Natural killer cell (primary cell): Measurements from ENCODE around the gene OTUD3. TPM values are rescaled to one million over a fixed set of nuclear protein-coding genes. Genes with fewer than 3 reads are reported as not detected.

Experiments used
- ATAC-seq, 3 donors: fragments of 150-1000 bp in 2 of 3; fragments of 200-7000 bp in 1 of 3; cut with Tn5 transposase; 1 replicate in 1 of 3; 2 replicates in 2 of 3; pipeline ENCODE4 v1.10.0; 2021; ENCODE audit warnings: mild to moderate bottlenecking in 2 of 3, moderate library complexity in 2 of 3
- DNase-seq, 2 donors: peaks; one replicate each; pipeline versions ENCODE4 v3.0.0 to v3.0.0-alpha.2; 2013 to 2021; ENCODE audit warnings: mixed read lengths in 1 of 2
- H3K27ac ChIP-seq: one replicate; pipeline ENCODE4 v1.5.1; 2013; ENCODE audit warnings: mild to moderate bottlenecking, low read length
- H3K27me3 ChIP-seq: one replicate; pipeline ENCODE4 v1.6.1; 2013; ENCODE audit warnings: low read length; ENCODE audit not compliant: control insufficient read depth, insufficient read depth
- H3K36me3 ChIP-seq: one replicate; pipeline ENCODE4 v1.6.1; 2013; ENCODE audit warnings: low read length; ENCODE audit not compliant: control insufficient read depth, insufficient read depth
- H3K4me1 ChIP-seq: one replicate; pipeline ENCODE4 v1.6.1; 2013; ENCODE audit warnings: low read length; ENCODE audit not compliant: control insufficient read depth, insufficient read depth
- H3K4me3 ChIP-seq: one replicate; pipeline ENCODE4 v1.5.1; 2013; ENCODE audit warnings: low read length
- H3K9me3 ChIP-seq: one replicate; pipeline ENCODE4 v1.6.1; 2013; ENCODE audit warnings: low read length; ENCODE audit not compliant: control insufficient read depth, insufficient read depth
- H3K27ac Mint-ChIP-seq, 2 donors: one replicate each; pipeline ENCODE4 v1.8.0; 2022; ENCODE audit warnings: mild to moderate bottlenecking in 2 of 2, mixed read lengths in 2 of 2, moderate library complexity in 1 of 2
- H3K27me3 Mint-ChIP-seq, 2 donors: one replicate each; pipeline ENCODE4 v1.8.0; 2022; ENCODE audit warnings: low read depth in 2 of 2, mixed read lengths in 2 of 2
- H3K36me3 Mint-ChIP-seq: one replicate; pipeline ENCODE4 v1.8.0; 2022; ENCODE audit warnings: mixed read lengths
- H3K4me1 Mint-ChIP-seq, 2 donors: one replicate each; pipeline ENCODE4 v1.8.0; 2022; ENCODE audit warnings: mixed read lengths in 2 of 2
- H3K4me3 Mint-ChIP-seq: one replicate; pipeline ENCODE4 v1.8.0; 2022; ENCODE audit warnings: mild to moderate bottlenecking, moderate library complexity, mixed read lengths
- H3K9me3 Mint-ChIP-seq, 2 donors: one replicate each; pipeline ENCODE4 v1.8.0; 2022; ENCODE audit warnings: mixed read lengths in 2 of 2
- WGBS: methylation state at CpG from one replicate; pipeline ENCODE4 v1.1.7; 2013; ENCODE audit warnings: missing lambda C conversion rate; ENCODE audit not compliant: insufficient coverage; 5-methylcytosine and 5-hydroxymethylcytosine counted together
- intact Hi-C: fragments of 100-400 bp; cut with micrococcal nuclease; formaldehyde crosslinking; loops from one replicate; pipeline ENCODE4 v1.14.2; 2022
- total RNA-seq, 4 donors: library from RNA; stranded (reverse); fragments of 120-200 nt in 1 of 4; gene quantifications; one replicate each; pipeline versions ENCODE4 v1.2.3 to v1.2.4, GENCODE V29; 2013 to 2022
- TF ChIP-seq, protein P1 (sequence below): fragments of 200-600 bp; IDR thresholded peaks from one replicate; pipeline ENCODE4 v1.8.0; 2022; ENCODE audit warnings: antibody characterized with exemption

OTUD3 gene, protein sequence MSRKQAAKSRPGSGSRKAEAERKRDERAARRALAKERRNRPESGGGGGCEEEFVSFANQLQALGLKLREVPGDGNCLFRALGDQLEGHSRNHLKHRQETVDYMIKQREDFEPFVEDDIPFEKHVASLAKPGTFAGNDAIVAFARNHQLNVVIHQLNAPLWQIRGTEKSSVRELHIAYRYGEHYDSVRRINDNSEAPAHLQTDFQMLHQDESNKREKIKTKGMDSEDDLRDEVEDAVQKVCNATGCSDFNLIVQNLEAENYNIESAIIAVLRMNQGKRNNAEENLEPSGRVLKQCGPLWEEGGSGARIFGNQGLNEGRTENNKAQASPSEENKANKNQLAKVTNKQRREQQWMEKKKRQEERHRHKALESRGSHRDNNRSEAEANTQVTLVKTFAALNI
- 10 to 100 TPM; 10.5 to 21.8 (median 19.0) TPM for total RNA-seq
- 12.0 TPM for total RNA-seq (2013)

- intact Hi-C loops: no loop called here
- ATAC-seq: peak; percentile 94 to 99 (median 97)
- peaks cover 7 to 8% of the 10 kb centered on the region in 2 donors for H3K27me3 Mint-ChIP-seq
- H3K4me1 ChIP-seq: peaks cover 10% of the 10 kb centered on the region
- no peaks in the 10 kb centered on the region for H3K36me3 ChIP-seq
- H3K27ac ChIP-seq: peak within 1 kb of the TSS; percentile 70
- TF ChIP-seq, protein P1, sequence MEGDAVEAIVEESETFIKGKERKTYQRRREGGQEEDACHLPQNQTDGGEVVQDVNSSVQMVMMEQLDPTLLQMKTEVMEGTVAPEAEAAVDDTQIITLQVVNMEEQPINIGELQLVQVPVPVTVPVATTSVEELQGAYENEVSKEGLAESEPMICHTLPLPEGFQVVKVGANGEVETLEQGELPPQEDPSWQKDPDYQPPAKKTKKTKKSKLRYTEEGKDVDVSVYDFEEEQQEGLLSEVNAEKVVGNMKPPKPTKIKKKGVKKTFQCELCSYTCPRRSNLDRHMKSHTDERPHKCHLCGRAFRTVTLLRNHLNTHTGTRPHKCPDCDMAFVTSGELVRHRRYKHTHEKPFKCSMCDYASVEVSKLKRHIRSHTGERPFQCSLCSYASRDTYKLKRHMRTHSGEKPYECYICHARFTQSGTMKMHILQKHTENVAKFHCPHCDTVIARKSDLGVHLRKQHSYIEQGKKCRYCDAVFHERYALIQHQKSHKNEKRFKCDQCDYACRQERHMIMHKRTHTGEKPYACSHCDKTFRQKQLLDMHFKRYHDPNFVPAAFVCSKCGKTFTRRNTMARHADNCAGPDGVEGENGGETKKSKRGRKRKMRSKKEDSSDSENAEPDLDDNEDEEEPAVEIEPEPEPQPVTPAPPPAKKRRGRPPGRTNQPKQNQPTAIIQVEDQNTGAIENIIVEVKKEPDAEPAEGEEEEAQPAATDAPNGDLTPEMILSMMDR: peak; percentile 84
- DNase-seq: peak; percentile 93 to 99
- peak within 1 kb of the TSS; percentile 85 for H3K4me3 Mint-ChIP-seq
- H3K4me1 Mint-ChIP-seq: peaks cover 31 to 40% of the 10 kb centered on the region in 2 donors
- no peaks in the 10 kb centered on the region for H3K36me3 Mint-ChIP-seq
- peak within 1 kb of the TSS; percentile 66 to 92 for H3K27ac Mint-ChIP-seq
- under 1% methylated on average over 97 of the region's 97 CpGs for WGBS
- H3K9me3 Mint-ChIP-seq: no peaks in the 10 kb centered on the region
- H3K9me3 ChIP-seq: no peaks in the 10 kb centered on the region
- no peaks in the 10 kb centered on the region for H3K27me3 ChIP-seq
- H3K4me3 ChIP-seq: peak within 1 kb of the TSS; percentile 76
Measured at GRCh38 chr1:19882111-19883071, at the start of gene OTUD3. Gene OTUD3, plus strand, starts transcription at chr1:19882395. Its CDS starts 119 bp downstream, at chr1:19882514.

GRCh38 chr1:19835578-19835977 is 46.6 kb upstream of the OTUD3 start:
- ATAC-seq (no peak), DNase-seq (no peak)
- Mint-ChIP-seq H3K4me1 (no peaks in the 10 kb centered on the region), H3K36me3 (no peaks in the 10 kb centered on the region), H3K27ac (no peak overlapping the region), H3K27me3 (peaks cover 40 to 70% of the 10 kb centered on the region in 2 donors), H3K4me3 (no peak overlapping the region), H3K9me3 (no peaks in the 10 kb centered on the region)
- Histone ChIP-seq H3K27me3 (peaks cover 5% of the 10 kb centered on the region), H3K4me1 (no peaks in the 10 kb centered on the region), H3K27ac (no peak overlapping the region), H3K9me3 (no peaks in the 10 kb centered on the region), H3K36me3 (no peaks in the 10 kb centered on the region), H3K4me3 (no peak overlapping the region)
- WGBS: 91% methylated on average over 4 of the region's 4 CpGs
- intact Hi-C loops: no loop called here
- TF ChIP-seq, protein P1: no peak

GRCh38 chr1:19837866-19838265 is 44.3 kb upstream of the OTUD3 start:
- TF ChIP-seq, protein P1: no peak
- Histone ChIP-seq H3K4me1 (no peaks in the 10 kb centered on the region), H3K27me3 (peaks cover under 1% of the 10 kb centered on the region), H3K9me3 (no peaks in the 10 kb centered on the region), H3K27ac (no peak overlapping the region), H3K36me3 (no peaks in the 10 kb centered on the region), H3K4me3 (no peak overlapping the region)
- 44% methylated on average over 2 of the region's 2 CpGs for WGBS
- no peak for DNase-seq
- intact Hi-C loops: no loop called here
- H3K27me3 Mint-ChIP-seq: peaks cover 26 to 51% of the 10 kb centered on the region in 2 donors
- no peaks in the 10 kb centered on the region for H3K36me3 Mint-ChIP-seq
- no peak overlapping the region for H3K27ac Mint-ChIP-seq
- no peak for ATAC-seq
- no peak overlapping the region for H3K4me3 Mint-ChIP-seq
- H3K9me3 Mint-ChIP-seq: no peaks in the 10 kb centered on the region
- H3K4me1 Mint-ChIP-seq: no peaks in the 10 kb centered on the region
